SK-N-SH (cell line): ENCODE data around the gene TDRD10. TPM values are rescaled to one million over a fixed set of nuclear protein-coding genes. Genes with fewer than 3 reads are reported as not detected.

Experiments used
- CTCF ChIA-PET: fragments of 300-600, 350-600 bp; formaldehyde crosslinking; extraction: SDS; loops from one replicate; lab custom pipeline; 2021; lab: Yijun Ruan, JAX
- POLR2A ChIA-PET: fragments of 350-600 bp; sonication (Branson Sonifier 250); formaldehyde crosslinking; extraction: SDS; loops from one replicate; lab custom pipeline; 2020; ENCODE audit warnings: antibody characterized with exemption, inconsistent platforms; lab: Yijun Ruan, JAX
- DNase-seq: peaks from one replicate; pipeline ENCODE4 v3.0.0; 2012
- H2AFZ ChIP-seq: fragments of 200-600 bp; sonication (generic); 2 replicates; pipeline ENCODE4 v1.8.1; 2016; ENCODE audit warnings: antibody characterized with exemption, mild to moderate bottlenecking, low read depth
- H3F3A ChIP-seq: fragments of 200-600 bp; sonication (generic); replicated peaks from 2 replicates; pipeline ENCODE3; 2016; ENCODE audit warnings: antibody characterized with exemption, mild to moderate bottlenecking; ENCODE audit not compliant: insufficient read depth
- H3K27ac ChIP-seq, 2 experiments: fragments of 200-500 bp in 1 of 2; fragments of 200-600 bp in 1 of 2; sonication (Bioruptor generic) in 1 of 2; sonication (generic), shearing (Covaris generic) in 1 of 2; 2 replicates each; pipeline versions ENCODE4 v1.5.1 to v1.6.1; 2014 to 2016; ENCODE audit warnings: low read depth in 2 of 2, inconsistent platforms in 1 of 2, low read length in 1 of 2, mild to moderate bottlenecking in 1 of 2, mixed read lengths in 1 of 2
- H3K27me3 ChIP-seq: fragments of 200-600 bp; sonication (generic), shearing (Covaris generic); 2 replicates; pipeline ENCODE4 v1.6.1; 2016; ENCODE audit warnings: mixed run types; ENCODE audit not compliant: insufficient read depth
- H3K36me3 ChIP-seq, 2 experiments: fragments of 200-500 bp in 1 of 2; fragments of 200-600 bp in 1 of 2; sonication (Bioruptor generic) in 1 of 2; sonication (generic) in 1 of 2; replicated peaks in 1 of 2; 2 replicates each; pipeline versions ENCODE3 to v1.5.1; 2014 to 2016; ENCODE audit warnings: low read length in 1 of 2, mild to moderate bottlenecking in 1 of 2; ENCODE audit not compliant: insufficient read depth in 2 of 2, control insufficient read depth in 1 of 2
- H3K4me1 ChIP-seq, 2 experiments: fragments of 200-500 bp in 1 of 2; fragments of 200-600 bp in 1 of 2; sonication (Bioruptor generic) in 1 of 2; sonication (generic), shearing (Covaris generic) in 1 of 2; 2 replicates each; pipeline versions ENCODE4 v1.5.1 to v1.6.1; 2014 to 2016; ENCODE audit warnings: low read depth in 1 of 2, low read length in 1 of 2, mixed run types in 1 of 2; ENCODE audit not compliant: insufficient read depth in 2 of 2, control insufficient read depth in 1 of 2
- H3K4me2 ChIP-seq: fragments of 200-600 bp; sonication (generic), shearing (Covaris generic); 2 replicates; pipeline ENCODE4 v1.6.1; 2017; ENCODE audit warnings: mixed run types
- H3K4me3 ChIP-seq, 2 experiments: fragments of 200-500 bp in 1 of 2; fragments of 200-600 bp in 1 of 2; sonication (Bioruptor generic) in 1 of 2; sonication (generic), shearing (Covaris generic) in 1 of 2; 2 replicates each; pipeline versions ENCODE4 v1.5.1 to v1.8.1; 2014 to 2016; ENCODE audit warnings: low read depth in 2 of 2, inconsistent platforms in 1 of 2, low read length in 1 of 2, mild to moderate bottlenecking in 1 of 2, mixed read lengths in 1 of 2, moderate library complexity in 1 of 2
- H3K79me2 ChIP-seq: fragments of 200-600 bp; sonication (generic); 2 replicates; pipeline ENCODE4 v1.8.1; 2017; ENCODE audit warnings: mild to moderate bottlenecking; ENCODE audit not compliant: insufficient read depth
- H3K9ac ChIP-seq: fragments of 200-600 bp; sonication (generic); 2 replicates; pipeline ENCODE4 v1.6.1; 2017; ENCODE audit warnings: mixed run types
- H3K9me2 ChIP-seq: fragments of 200-600 bp; sonication (generic); 2 replicates; pipeline ENCODE4 v1.6.1; 2017; ENCODE audit warnings: mixed run types
- H3K9me3 ChIP-seq: fragments of 200-600 bp; sonication (generic); 2 replicates; pipeline ENCODE4 v1.6.1; 2017; ENCODE audit warnings: mixed run types, mild to moderate bottlenecking, moderate library complexity
- H4K20me1 ChIP-seq: fragments of 200-600 bp; sonication (generic); 2 replicates; pipeline ENCODE4 v1.6.1; 2017; ENCODE audit warnings: mild to moderate bottlenecking, mixed run types; ENCODE audit not compliant: insufficient read depth
- CHD2 ChIP-seq: fragments of 150-350 bp; IDR thresholded peaks from 2 replicates; pipeline ENCODE4 v1.6.1; 2018; ENCODE audit warnings: low read length; ENCODE audit not compliant: partially characterized antibody
- CTCF ChIP-seq: fragments of 200-600 bp; sonication (generic); IDR thresholded peaks from 2 replicates; pipeline ENCODE4 v1.6.1; 2017; ENCODE audit warnings: antibody characterized with exemption, mild to moderate bottlenecking, moderate library complexity
- ELF1 ChIP-seq: IDR thresholded peaks from 2 replicates; pipeline ENCODE4 v1.4.0; 2012
- EP300 ChIP-seq, 2 experiments: IDR thresholded peaks; 2 replicates each; pipeline versions ENCODE4 v1.4.0 to v1.6.1; 2012; ENCODE audit warnings: borderline replicate concordance in 1 of 2, low read depth in 1 of 2, low read length in 1 of 2
- EZH2phosphoT487 ChIP-seq: fragments of 200-600 bp; sonication (generic); IDR thresholded peaks from 2 replicates; pipeline ENCODE4 v1.6.1; 2017; ENCODE audit warnings: low read depth, mixed run types, mild to moderate bottlenecking, antibody characterized with exemption, moderate library complexity, borderline replicate concordance
- FOSL2 ChIP-seq: IDR thresholded peaks from 2 replicates; pipeline ENCODE4 v1.4.0; 2012; ENCODE audit warnings: low read depth, mild to moderate bottlenecking, moderate library complexity, borderline replicate concordance
- GABPA ChIP-seq: IDR thresholded peaks from 2 replicates; pipeline ENCODE4 v1.4.0; 2012; ENCODE audit warnings: low read depth, mild to moderate bottlenecking
- MAX ChIP-seq: IDR thresholded peaks from 2 replicates; pipeline ENCODE4 v1.4.0; 2012; ENCODE audit warnings: low read depth
- NFIC ChIP-seq: IDR thresholded peaks from 2 replicates; pipeline ENCODE4 v1.4.0; 2012; ENCODE audit warnings: borderline replicate concordance
- POLR2AphosphoS5 ChIP-seq: IDR thresholded peaks from 2 replicates; pipeline ENCODE4 v1.6.1; 2012; ENCODE audit warnings: low read depth, low read length
- RCOR1 ChIP-seq: fragments of 150-350 bp; IDR thresholded peaks from 2 replicates; pipeline ENCODE4 v1.6.1; 2017; ENCODE audit warnings: antibody characterized with exemption, low read length
- REST ChIP-seq: IDR thresholded peaks from 2 replicates; pipeline ENCODE4 v1.6.1; 2012; ENCODE audit warnings: mild to moderate bottlenecking, low read depth, low read length, moderate library complexity
- SIN3A ChIP-seq: IDR thresholded peaks from 2 replicates; pipeline ENCODE4 v1.6.1; 2012; ENCODE audit warnings: low read depth, mild to moderate bottlenecking, low read length, moderate library complexity, borderline replicate concordance
- TAF1 ChIP-seq: IDR thresholded peaks from 2 replicates; pipeline ENCODE4 v1.6.1; 2012; ENCODE audit warnings: low read depth, mild to moderate bottlenecking, low read length, moderate library complexity, borderline replicate concordance
- TEAD4 ChIP-seq: IDR thresholded peaks from 2 replicates; pipeline ENCODE4 v1.4.0; 2012; ENCODE audit warnings: mild to moderate bottlenecking, borderline replicate concordance; ENCODE audit not compliant: insufficient read depth
- YY1 ChIP-seq: IDR thresholded peaks from 2 replicates; pipeline ENCODE4 v1.4.0; 2012; ENCODE audit warnings: low read depth, mild to moderate bottlenecking
- WGBS: methylation state at CpG from one replicate; pipeline ENCODE4 v1.1.6; 2017; ENCODE audit warnings: low lambda C conversion rate; 5-methylcytosine and 5-hydroxymethylcytosine counted together
- polyA plus RNA-seq, 3 experiments: library from polyadenylated mRNA; depleted of rRNA; stranded (reverse); fragments of >200 nt; gene quantifications; 2 replicates each; pipeline ENCODE4 v1.2.3, GENCODE V29; 2012

TDRD10 gene
- polyA plus RNA-seq, 1 of the 3 experiments (the other 2 are of a cell fraction): not detected

GRCh38 chr1:154453161-154453560 is 48.9 kb upstream of the TDRD10 start:
- 96% methylated on average over 5 of the region's 5 CpGs for WGBS
- no peak overlapping the region for H3K4me3 ChIP-seq
- no peaks in the 10 kb centered on the region for H3K9me2 ChIP-seq
- H3K4me1 ChIP-seq: peaks cover under 1 to 6% of the 10 kb centered on the region in 2 experiments; a peak in 1 of 4 replicates
- H3K9me3 ChIP-seq: no peaks in the 10 kb centered on the region
- POLR2A ChIA-PET: no interaction called here
- no peaks in the 10 kb centered on the region for H3K79me2 ChIP-seq
- peak overlapping the region; percentile 38; the same call in 1 of the 2 replicates for H2AFZ ChIP-seq
- TF ChIP-seq SIN3A: no peak
- no peak for TF ChIP-seq YY1
- no peak for TF ChIP-seq RCOR1
- no peak for TF ChIP-seq MAX
- TF ChIP-seq EZH2phosphoT487: no peak
- TF ChIP-seq TAF1: no peak
- no peak for TF ChIP-seq EP300 (IDR thresholded peaks at IDR 0.05; ENCODE audit: borderline replicate concordance in 1 of 2, low read depth in 1 of 2, low read length in 1 of 2)
- TF ChIP-seq CHD2: no peak
- TF ChIP-seq POLR2AphosphoS5: no peak
- TF ChIP-seq REST: no peak
- TF ChIP-seq CTCF: no peak
- no peak for TF ChIP-seq ELF1
- TF ChIP-seq NFIC: no peak
- TF ChIP-seq GABPA: no peak
- TF ChIP-seq FOSL2: no peak
- no peak for TF ChIP-seq TEAD4
- no peaks in the 10 kb centered on the region for H3F3A ChIP-seq
- no peak overlapping the region for H3K9ac ChIP-seq
- CTCF ChIA-PET: no interaction called here
- H3K27me3 ChIP-seq: no peaks in the 10 kb centered on the region
- no peak overlapping the region for H3K4me2 ChIP-seq
- DNase-seq: no peak
- no peaks in the 10 kb centered on the region for H3K36me3 ChIP-seq
- H3K27ac ChIP-seq: no peak overlapping the region
- no peaks in the 10 kb centered on the region for H4K20me1 ChIP-seq
